Measurements from ENCODE around the gene P2RX3.
"Not testable (repeated sequence)": the region's sequence is repeated elsewhere in the genome, so short reads cannot be mapped to it uniquely, and the experiment has no call there.

P2RX3 gene

GRCh38 chr11:57324154-57324885 lies 13.8 kb upstream of the P2RX3 start:
- peak overlapping the region; percentile 69 for H3K4me3 ChIP-seq (ENCODE audit: low read depth, low read length)

DNA sequence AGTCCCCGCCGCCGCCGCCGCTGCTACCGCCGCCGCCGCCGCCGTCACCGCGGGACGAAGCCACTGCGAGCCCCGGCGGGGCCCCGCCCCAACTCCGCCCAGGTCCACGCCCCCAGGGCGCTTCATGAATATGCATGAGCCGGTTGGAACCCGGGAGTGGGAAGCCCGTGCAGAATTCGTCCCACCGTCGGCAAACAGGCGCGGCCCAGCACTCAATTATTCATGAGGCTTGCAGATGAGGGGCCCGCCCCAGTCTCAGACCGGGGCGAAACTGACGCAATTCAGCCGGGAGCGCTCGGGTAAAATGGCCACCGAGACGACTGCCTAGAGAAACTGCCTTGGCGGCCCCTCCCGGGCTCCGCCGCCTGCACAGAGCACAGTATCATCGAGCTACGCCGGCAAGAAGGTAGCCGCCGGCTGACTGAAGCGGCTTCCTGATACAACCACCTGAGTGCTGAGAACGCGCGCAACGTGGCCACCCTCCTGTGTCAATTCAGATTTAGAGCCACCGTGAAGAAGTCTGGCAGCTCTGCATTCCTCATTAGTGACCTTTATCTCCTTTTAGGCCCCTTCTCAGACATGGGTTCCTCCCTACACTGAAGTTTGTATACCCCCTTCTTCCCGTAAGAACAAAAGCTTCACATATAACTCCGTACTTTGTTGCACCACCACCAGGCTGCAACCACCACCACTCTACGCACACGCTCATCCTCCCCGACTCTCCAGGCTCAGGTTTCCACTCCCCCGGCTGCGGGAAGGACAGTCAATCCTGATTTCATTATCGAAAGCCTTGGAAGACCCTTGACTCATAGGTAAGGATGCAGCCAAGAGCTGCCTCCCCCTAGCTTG lies 13.0 kb upstream of the P2RX3 start, which contains the start of gene TNKS1BP1:
TSS of gene TNKS1BP1 (minus strand) at position 67 of the 849 bp plus-strand sequence. CDS start 3,067 bp downstream, outside the sequence.
- peak within 1 kb of the TSS; percentile 69 for H3K4me3 ChIP-seq (ENCODE audit: low read depth, low read length)

- H3K4me3 ChIP-seq (ENCODE audit: low read depth, low read length) = no peak overlapping the region
Measured at GRCh38 chr11:57325735-57326048, 12.5 kb upstream of the P2RX3 start.

DNA sequence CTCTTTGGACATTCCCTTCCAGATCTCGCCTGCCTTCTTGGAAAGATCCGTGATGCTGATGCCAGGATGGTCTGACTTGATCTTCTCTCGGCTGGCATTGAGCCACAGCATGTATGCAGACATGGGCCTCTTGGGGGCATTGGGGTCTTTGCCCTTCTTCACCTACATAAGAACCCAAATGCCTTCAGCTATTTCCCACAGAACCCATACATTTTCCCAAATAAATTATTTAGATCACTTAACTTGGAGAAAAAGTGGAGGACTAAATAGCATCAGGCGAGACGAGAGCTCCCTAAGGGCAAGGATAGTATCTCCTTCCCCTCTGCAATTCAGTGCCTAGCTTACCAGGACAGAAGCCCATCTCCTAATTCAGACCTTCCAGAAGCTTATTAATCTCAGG lies 10.4 kb upstream of the P2RX3 start:
- no peak overlapping the region for H3K4me3 ChIP-seq (ENCODE audit: low read depth, low read length)

GRCh38 chr11:57330029-57330428 lies 8.1 kb upstream of the P2RX3 start:
- no peak overlapping the region for H3K4me3 ChIP-seq (ENCODE audit: low read depth, low read length)

- H3K4me3 ChIP-seq (ENCODE audit: low read depth, low read length) = no peak overlapping the region
Measured at GRCh38 chr11:57331720-57332119, 6.4 kb upstream of the P2RX3 start.

GRCh38 chr11:57332694-57333440 lies 5.3 kb upstream of the P2RX3 start:
- no peak overlapping the region for H3K4me3 ChIP-seq (ENCODE audit: low read depth, low read length)

- H3K4me3 ChIP-seq (ENCODE audit: low read depth, low read length) = peak overlapping the region; percentile 86
Measured at GRCh38 chr11:57335023-57335342, 3.2 kb upstream of the P2RX3 start.

- peak within 1 kb of the TSS; percentile 86 for H3K4me3 ChIP-seq (ENCODE audit: low read depth, low read length)
Measured at GRCh38 chr11:57335343-57336110, 2.6 kb upstream of the P2RX3 start, which contains the start of gene SSRP1. SSRP1 (minus strand) TSS chr11:57335892; CDS start chr11:57335121, 771 bp downstream.

- H3K4me3 ChIP-seq (ENCODE audit: low read depth, low read length) = peak overlapping the region; percentile 33
Measured at GRCh38 chr11:57336111-57336666, 2.0 kb upstream of the P2RX3 start.

DNA sequence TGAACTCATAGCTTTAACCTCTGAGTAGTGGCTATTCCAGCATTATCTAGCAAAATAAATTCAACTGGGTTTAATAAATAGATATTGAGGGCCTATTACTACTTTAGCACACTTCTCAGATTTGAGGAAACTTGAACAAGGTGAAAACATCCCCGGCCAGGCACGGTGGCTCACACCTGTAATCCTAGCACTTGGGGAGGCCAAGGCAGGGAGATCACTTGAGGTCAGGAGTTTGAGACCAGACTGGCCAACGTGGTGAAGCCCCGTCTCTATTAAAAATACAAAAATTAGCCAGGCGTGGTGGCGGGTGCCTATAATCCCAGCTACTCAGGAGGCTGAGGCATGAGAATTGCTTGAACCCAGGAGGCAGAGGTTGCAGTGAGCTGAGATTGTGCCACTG lies 1.3 kb upstream of the P2RX3 start:
- H3K4me3 ChIP-seq (ENCODE audit: low read depth, low read length) = not testable (repeated sequence)

GRCh38 chr11:57339328-57339727 lies 1.2 kb downstream of the P2RX3 start:
- H3K4me3 ChIP-seq (ENCODE audit: low read depth, low read length) = no peak overlapping the region

DNA sequence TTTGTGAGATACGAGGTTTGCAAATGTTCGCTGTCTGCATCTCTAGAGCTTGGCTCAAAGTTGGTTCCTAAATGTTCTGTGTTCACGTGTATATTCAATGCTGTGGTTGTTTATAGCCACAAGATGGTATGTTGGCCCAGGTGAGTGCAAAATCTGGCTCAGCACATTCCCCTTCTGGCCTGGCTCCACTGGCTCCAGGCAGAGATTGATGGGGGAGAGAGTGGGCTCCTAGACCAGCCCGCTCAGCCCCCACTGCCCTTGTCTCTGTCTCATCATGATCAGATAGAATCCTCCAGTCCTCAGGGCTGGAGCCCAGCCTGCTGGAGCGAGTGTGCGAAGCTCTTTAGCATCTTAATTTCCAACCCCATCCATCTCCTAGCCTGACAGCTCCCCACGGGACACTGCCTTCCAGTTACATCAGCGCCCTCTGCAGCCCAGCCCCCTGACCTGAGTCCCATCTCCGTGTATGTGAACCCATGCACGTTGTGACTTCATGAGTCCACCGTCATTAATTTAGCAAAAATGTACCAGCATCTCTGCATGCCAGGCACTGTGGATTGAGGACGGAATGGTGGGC lies 2.0 kb downstream of the P2RX3 start:
- H3K4me3 ChIP-seq (ENCODE audit: low read depth, low read length) = no peak overlapping the region

- H3K4me3 ChIP-seq (ENCODE audit: low read depth, low read length) = no peak overlapping the region
Measured at GRCh38 chr11:57341250-57341808, 3.2 kb downstream of the P2RX3 start.

- H3K4me3 ChIP-seq (ENCODE audit: low read depth, low read length) = no peak overlapping the region
Measured at GRCh38 chr11:57342702-57343101, 4.5 kb downstream of the P2RX3 start.

GRCh38 chr11:57343825-57344224 lies 5.7 kb downstream of the P2RX3 start:
- H3K4me3 ChIP-seq (ENCODE audit: low read depth, low read length) = no peak overlapping the region

GRCh38 chr11:57344826-57345225 lies 6.7 kb downstream of the P2RX3 start:
- no peak overlapping the region for H3K4me3 ChIP-seq (ENCODE audit: low read depth, low read length)

DNA sequence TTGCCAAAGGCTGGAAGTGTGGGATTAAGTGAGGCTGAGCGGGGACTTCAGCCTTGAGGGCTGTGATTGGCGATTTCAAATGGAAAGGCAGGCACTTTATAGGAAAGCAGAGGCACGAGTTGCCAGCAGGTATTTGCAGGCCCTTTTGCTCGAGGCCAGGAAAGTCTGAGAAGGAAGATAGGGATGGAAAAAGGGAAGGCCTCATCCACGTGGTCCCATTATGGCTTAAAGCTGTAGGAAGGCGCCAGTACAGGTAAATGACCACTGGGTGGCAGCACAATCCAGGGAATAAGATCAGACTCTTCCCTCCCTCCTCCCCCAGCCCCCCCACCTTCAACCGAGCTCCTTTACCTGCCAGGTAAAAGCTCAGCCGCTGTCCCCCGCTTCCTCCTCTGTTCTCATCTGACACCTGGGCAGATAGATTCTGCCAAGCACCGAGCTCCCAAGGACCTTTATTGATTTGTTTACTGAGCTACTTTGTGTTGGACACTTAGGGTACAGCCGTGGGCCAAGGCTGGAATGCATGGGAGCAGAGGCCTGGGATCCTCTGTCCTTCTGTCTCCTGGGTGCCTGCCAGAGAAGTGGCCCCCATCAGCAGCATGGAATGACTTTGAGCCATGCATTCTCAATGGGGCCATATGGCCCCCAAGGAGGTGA lies 7.5 kb downstream of the P2RX3 start:
- H3K4me3 ChIP-seq (ENCODE audit: low read depth, low read length) = no peak overlapping the region

GRCh38 chr11:57347336-57347735 lies 9.2 kb downstream of the P2RX3 start:
- no peak overlapping the region for H3K4me3 ChIP-seq (ENCODE audit: low read depth, low read length)

Measured in iPS-11a (cell line).